Osteocyte (in vitro differentiated cells): ENCODE data around the gene CD99. TPM values are rescaled to one million over a fixed set of nuclear protein-coding genes. Genes with fewer than 3 reads are reported as not detected.
A peak's percentile ranks its signal among the peaks of the same experiment; 100 is the strongest.

ENCODE experiments used
- DNase-seq: peaks from one replicate; pipeline ENCODE4 v3.0.0; 2021; ENCODE audit warnings: mixed read lengths; ENCODE audit not compliant: unreplicated experiment; ENCODE audit errors: extremely low spot score
- H3K27ac Mint-ChIP-seq: one replicate; pipeline ENCODE4 v1.8.0; 2021; ENCODE audit warnings: mild to moderate bottlenecking, mixed read lengths; ENCODE audit not compliant: unreplicated experiment
- H3K27me3 Mint-ChIP-seq: one replicate; pipeline ENCODE4 v1.8.0; 2021; ENCODE audit warnings: mixed read lengths; ENCODE audit not compliant: unreplicated experiment
- H3K36me3 Mint-ChIP-seq: one replicate; pipeline ENCODE4 v1.8.0; 2021; ENCODE audit warnings: mixed read lengths; ENCODE audit not compliant: unreplicated experiment
- H3K4me1 Mint-ChIP-seq: one replicate; pipeline ENCODE4 v1.8.0; 2021; ENCODE audit warnings: mixed read lengths; ENCODE audit not compliant: unreplicated experiment
- H3K4me3 Mint-ChIP-seq: one replicate; pipeline ENCODE4 v1.8.0; 2021; ENCODE audit warnings: mild to moderate bottlenecking, moderate library complexity, mixed read lengths; ENCODE audit not compliant: unreplicated experiment
- H3K9me3 Mint-ChIP-seq: one replicate; pipeline ENCODE4 v1.8.0; 2021; ENCODE audit warnings: mixed read lengths; ENCODE audit not compliant: unreplicated experiment
- total RNA-seq: library from RNA; stranded (reverse); gene quantifications from 2 replicates; pipeline ENCODE4 v1.2.1, GENCODE V29; 2021
- TF ChIP-seq, protein P1 (sequence below): fragments of 200-600 bp; sonication (generic); IDR thresholded peaks from 2 replicates; pipeline ENCODE4 v1.5.0; 2021; ENCODE audit warnings: antibody characterized with exemption, mild to moderate bottlenecking, moderate library complexity

CD99 gene
- total RNA-seq, 1 donor from 2014 or later = 621 TPM

DNA sequence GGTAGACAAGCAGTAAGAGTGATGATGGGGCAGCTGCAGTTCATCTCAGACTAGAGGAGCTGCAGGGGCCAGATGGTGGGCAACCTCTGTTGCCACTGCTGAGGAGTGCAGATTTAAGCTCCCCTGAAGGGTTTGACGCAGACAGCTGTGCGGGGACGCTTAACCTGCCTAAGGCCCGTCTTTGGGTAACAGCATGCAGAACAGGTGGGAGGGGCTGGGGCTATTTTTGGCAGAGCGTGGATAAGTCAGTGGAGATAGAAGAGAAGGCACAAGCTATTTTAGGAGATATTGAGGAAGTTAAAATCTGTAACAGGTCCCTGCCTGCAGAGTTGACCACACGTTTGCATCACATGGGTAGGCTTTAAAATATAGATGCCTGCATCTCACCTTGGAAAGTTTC is 10.5 kb downstream of the CD99 start:
- Mint-ChIP-seq H3K4me3 (no peak overlapping the region), H3K4me1 (peaks cover 67% of the 10 kb centered on the region), H3K36me3 (peaks cover 13% of the 10 kb centered on the region), H3K9me3 (no peaks in the 10 kb centered on the region), H3K27ac (peak overlapping the region; percentile 68), H3K27me3 (no peaks in the 10 kb centered on the region)
- DNase-seq = no peak
- TF ChIP-seq, protein P1, sequence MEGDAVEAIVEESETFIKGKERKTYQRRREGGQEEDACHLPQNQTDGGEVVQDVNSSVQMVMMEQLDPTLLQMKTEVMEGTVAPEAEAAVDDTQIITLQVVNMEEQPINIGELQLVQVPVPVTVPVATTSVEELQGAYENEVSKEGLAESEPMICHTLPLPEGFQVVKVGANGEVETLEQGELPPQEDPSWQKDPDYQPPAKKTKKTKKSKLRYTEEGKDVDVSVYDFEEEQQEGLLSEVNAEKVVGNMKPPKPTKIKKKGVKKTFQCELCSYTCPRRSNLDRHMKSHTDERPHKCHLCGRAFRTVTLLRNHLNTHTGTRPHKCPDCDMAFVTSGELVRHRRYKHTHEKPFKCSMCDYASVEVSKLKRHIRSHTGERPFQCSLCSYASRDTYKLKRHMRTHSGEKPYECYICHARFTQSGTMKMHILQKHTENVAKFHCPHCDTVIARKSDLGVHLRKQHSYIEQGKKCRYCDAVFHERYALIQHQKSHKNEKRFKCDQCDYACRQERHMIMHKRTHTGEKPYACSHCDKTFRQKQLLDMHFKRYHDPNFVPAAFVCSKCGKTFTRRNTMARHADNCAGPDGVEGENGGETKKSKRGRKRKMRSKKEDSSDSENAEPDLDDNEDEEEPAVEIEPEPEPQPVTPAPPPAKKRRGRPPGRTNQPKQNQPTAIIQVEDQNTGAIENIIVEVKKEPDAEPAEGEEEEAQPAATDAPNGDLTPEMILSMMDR = no peak

DNA sequence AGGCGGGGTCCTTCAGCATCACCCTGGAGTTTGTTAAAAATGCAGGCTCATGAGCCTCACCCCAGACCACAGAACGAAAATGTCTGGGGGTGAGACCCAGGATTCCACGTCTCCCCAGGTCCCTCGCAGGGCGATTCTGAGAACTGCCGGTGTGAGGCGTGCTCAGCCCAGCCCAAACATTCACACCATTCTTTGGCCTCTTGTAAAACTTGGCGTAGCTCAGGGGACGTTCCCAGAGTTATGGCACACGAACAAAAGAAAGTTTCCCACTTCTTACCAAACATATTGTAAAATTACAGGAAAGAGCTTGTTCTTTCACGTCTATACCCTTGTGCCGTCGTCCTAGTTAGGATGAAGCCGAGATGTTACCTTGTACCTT is 12.9 kb downstream of the CD99 start:
- H3K36me3 Mint-ChIP-seq = peaks cover 8% of the 10 kb centered on the region
- DNase-seq = no peak
- H3K4me3 Mint-ChIP-seq = no peak overlapping the region
- peaks cover 66% of the 10 kb centered on the region for H3K4me1 Mint-ChIP-seq
- H3K27ac Mint-ChIP-seq = peak overlapping the region; percentile 77
- no peaks in the 10 kb centered on the region for H3K9me3 Mint-ChIP-seq
- TF ChIP-seq, protein P1 = no peak
- no peaks in the 10 kb centered on the region for H3K27me3 Mint-ChIP-seq

DNA sequence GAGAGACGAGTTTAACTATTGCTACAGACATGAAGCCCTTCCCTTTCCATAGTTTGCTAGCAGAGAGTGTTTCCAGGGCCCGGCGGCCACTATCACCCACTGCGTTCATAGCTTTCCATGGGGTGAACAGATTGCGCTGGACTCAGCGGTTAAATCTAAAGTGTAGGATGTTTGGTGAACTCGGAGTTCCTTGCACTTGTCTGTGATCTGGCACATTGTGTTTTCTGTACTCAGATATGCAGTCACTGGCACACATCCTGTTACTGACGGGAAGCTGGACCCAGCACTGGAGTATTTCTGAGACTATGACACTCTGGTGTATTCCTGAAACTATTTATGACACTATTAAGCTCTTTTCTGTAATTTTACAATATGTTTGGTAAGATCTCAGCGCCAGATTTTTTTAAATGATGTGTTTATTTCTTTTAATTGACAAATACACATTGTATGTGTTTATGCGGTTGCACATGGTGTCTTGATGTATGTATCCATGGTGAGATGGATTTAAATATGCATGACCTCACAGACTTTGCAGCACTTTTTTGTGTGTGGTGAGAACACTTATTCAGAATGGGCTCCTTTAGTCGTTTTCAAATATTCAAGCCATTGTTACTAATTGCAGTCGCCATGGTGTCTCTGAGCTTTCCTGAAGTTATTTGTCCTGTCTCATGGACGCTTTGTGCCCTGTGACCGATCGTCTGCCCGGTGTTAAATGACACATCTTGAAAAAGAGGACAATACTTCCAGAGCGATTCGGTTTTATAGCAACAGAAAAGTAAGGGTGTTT is 14.1 kb downstream of the CD99 start:
- no peak overlapping the region for H3K4me3 Mint-ChIP-seq
- TF ChIP-seq, protein P1 = no peak
- H3K4me1 Mint-ChIP-seq = peaks cover 76% of the 10 kb centered on the region
- DNase-seq = no peak
- H3K27ac Mint-ChIP-seq = peak overlapping the region; percentile 67
- H3K9me3 Mint-ChIP-seq = no peaks in the 10 kb centered on the region
- no peaks in the 10 kb centered on the region for H3K27me3 Mint-ChIP-seq
- H3K36me3 Mint-ChIP-seq = peaks cover 7% of the 10 kb centered on the region

DNA sequence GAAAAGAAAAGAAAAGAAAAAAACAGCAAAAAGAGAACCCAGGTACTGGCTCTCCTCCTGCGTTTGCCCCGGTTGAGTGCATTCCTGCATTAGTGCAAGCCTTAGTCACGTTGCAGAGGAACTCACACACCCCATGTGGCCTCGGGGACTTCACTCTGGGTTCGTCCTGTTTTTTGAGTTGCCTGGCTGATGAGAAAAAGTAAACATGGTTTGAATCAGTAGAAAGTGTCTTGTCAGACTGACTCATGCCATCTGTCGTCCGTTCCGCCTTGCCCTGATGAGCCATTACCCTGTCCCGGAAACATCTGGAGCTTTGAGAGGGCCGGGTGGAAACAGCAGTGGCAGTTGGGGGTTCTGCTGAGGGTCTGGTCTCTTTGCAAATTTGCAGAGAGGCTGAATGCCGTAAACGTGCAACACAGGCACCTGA is 16.3 kb downstream of the CD99 start:
- DNase-seq = no peak
- Mint-ChIP-seq H3K36me3 (peaks cover 2% of the 10 kb centered on the region), H3K27me3 (no peaks in the 10 kb centered on the region), H3K4me3 (peak overlapping the region; percentile 40), H3K27ac (peak overlapping the region; percentile 95), H3K9me3 (no peaks in the 10 kb centered on the region), H3K4me1 (peaks cover 73% of the 10 kb centered on the region)
- TF ChIP-seq, protein P1 = peak; percentile 5

DNA sequence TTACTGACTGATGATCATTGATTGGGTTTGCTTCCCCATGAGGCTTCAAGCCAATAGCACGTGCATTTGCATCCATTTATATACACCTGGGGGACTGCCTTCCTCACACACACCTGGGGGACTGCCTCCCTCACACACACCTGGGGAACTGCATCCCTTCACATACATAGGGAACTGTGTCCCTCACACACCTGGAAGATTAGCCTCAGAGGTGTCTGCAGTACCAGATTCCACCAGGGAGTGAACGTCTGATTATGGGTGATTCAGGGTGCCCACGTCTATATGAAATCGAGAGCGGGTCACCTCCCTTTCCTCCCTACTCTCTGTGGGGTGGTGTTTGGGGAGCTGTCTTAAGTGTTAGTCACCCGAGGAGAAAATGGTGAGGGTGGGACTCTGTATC is 16.9 kb downstream of the CD99 start:
- no peak for DNase-seq
- Mint-ChIP-seq H3K4me1 (peaks cover 69% of the 10 kb centered on the region), H3K36me3 (peaks cover 2% of the 10 kb centered on the region), H3K27ac (peak overlapping the region; percentile 95), H3K9me3 (no peaks in the 10 kb centered on the region), H3K27me3 (no peaks in the 10 kb centered on the region), H3K4me3 (no peak overlapping the region)
- TF ChIP-seq, protein P1 = no peak
